GM10266 (cell line): ENCODE results near the gene NSG2.

Experiments used
- DNase-seq: peaks from one replicate; pipeline ENCODE4 v3.0.0; 2012; ENCODE audit errors: extremely low spot score
- TF ChIP-seq, protein P1 (sequence below): IDR thresholded peaks from 2 replicates; pipeline ENCODE4 v1.5.1; 2012; ENCODE audit warnings: mild to moderate bottlenecking, low read depth; ENCODE audit not compliant: control insufficient read depth, insufficient read depth; ENCODE audit errors: missing control alignments

The NSG2 gene

DNA sequence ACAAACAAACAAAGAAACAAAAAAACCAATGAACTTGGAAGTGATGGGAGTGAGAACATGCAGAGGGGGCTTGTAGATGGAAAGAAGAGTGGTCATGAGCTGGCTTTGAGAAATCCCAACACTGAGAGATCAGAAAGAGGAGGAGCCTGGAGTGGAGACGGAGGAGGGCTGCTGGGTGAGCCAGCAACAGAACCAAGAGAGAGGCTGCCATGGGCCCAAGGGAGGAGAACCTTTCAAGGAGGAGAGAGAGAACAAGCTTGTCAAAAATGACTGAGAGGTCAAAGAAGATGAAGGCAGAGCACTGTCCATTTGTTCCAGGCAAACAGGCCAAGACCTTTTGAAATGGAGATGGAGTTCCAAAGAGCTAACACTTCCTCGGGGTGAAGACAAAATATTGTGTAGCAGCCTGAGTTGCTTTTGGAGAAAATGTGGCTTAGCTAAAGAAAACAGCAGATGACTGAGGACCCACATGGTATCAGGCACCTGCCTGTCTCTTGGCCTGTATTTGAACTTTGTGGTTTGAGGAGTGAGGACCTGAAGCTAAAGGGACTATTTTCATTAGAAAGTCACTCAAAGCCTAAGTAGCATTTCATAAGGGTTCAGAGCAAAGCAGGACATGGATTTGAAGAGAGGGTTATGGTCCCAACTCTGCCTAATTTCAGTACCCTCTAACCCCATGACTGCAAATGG is 13.1 kb downstream of the NSG2 start:
- TF ChIP-seq, protein P1, sequence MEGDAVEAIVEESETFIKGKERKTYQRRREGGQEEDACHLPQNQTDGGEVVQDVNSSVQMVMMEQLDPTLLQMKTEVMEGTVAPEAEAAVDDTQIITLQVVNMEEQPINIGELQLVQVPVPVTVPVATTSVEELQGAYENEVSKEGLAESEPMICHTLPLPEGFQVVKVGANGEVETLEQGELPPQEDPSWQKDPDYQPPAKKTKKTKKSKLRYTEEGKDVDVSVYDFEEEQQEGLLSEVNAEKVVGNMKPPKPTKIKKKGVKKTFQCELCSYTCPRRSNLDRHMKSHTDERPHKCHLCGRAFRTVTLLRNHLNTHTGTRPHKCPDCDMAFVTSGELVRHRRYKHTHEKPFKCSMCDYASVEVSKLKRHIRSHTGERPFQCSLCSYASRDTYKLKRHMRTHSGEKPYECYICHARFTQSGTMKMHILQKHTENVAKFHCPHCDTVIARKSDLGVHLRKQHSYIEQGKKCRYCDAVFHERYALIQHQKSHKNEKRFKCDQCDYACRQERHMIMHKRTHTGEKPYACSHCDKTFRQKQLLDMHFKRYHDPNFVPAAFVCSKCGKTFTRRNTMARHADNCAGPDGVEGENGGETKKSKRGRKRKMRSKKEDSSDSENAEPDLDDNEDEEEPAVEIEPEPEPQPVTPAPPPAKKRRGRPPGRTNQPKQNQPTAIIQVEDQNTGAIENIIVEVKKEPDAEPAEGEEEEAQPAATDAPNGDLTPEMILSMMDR, result no peak
- DNase-seq, result no peak

DNA sequence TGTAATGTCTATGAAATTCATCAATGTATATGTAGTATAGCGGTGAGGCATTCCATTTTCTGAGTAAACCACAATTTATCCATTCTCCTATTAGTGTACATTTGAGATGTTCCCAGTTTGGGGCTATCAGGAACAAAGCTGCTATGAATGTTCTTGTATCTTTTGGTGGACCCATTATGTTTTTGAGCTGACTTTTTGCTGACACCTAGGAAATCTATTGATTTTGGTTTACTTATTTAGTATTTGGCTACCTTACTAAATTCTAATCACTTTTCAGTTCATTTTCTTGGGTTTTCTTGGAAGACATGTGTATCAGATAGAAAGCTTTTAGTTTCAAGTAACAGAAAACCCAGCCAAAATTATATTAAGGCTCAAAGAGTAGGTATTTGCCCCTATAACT is 13.7 kb downstream of the NSG2 start:
- TF ChIP-seq, protein P1, result no peak
- no peak for DNase-seq

DNA sequence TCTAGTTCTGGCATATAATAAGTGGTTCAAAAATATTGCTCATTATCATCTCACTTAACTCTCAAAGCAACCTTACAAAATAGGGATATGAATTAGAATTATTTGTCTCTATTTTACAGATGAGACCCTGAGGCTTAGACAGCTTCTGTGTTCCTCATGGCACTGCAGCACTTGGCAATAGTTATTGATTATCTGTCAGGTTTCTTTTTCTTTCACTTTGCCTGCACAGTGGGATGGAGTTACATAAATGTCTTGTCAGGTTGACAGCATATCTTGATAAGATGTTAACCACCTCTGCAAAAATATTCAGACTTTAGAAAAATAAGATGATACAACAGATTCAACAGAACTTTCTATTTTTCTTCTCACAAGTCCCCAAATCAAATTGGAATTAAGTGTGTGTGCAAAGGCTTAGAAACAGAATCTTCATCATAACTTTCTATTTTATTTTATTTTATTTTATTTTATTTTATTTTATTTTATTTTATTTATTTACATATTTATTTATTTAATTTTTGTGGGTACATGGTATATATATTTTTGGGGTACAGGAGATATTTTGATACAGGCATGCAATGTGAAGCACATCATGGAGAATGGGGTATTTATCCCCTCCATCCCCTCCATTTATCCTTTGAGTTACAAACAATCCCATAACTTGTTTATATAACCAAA is 17.7 kb downstream of the NSG2 start:
- TF ChIP-seq, protein P1, result no peak
- DNase-seq, result no peak

DNA sequence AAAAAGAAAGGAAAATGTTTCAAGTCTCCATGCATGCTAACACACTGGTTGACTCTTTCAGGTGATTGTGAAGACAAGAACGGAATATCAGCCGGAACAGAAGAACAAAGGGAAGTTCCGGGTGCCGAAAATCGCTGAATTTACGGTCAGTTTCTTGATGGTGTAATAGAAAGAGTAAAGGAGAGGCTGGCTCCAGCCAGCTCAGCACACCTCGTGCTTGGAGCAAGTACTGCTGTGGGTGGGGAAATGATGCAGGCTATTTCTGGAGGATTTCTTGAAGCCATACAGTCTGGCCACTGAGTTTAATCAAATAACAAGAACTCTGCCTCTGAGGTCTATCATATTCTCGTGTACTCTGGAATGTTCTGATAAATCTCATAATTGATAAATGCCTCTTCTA is 18.7 kb downstream of the NSG2 start:
- TF ChIP-seq, protein P1, result no peak
- DNase-seq, result no peak

DNA sequence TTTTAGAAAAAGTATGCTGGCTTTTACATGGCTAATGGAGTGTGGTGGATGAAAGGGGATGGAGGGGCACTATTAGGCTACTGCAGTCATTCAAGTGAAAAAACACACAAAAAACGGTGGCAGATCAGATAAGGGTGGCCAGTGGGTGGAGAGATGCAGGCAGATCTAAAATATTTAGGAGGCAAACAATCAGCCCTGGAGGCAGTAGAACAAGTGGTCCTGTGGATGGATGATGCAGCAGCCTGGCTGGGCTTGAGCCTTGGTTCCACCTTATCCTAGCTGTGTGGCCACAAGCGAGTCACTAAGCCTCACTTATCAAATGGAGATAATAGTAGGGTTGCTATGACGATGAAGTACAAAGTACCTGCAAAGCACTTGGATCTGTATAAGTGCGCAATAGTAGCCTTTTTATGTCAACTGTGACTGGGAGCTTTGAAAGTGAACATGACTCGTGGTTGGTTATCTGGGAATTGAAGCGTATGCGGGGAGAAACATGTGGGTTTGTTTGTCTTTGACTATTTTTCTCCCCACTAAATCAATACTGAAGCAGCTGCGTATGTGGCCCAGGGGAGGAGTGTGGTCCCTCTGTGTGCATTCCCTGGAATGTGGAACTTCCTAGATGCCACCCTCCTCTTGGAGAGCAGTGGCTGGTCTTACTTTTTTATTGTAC is 20.2 kb downstream of the NSG2 start:
- DNase-seq, result no peak
- TF ChIP-seq, protein P1, result no peak

DNA sequence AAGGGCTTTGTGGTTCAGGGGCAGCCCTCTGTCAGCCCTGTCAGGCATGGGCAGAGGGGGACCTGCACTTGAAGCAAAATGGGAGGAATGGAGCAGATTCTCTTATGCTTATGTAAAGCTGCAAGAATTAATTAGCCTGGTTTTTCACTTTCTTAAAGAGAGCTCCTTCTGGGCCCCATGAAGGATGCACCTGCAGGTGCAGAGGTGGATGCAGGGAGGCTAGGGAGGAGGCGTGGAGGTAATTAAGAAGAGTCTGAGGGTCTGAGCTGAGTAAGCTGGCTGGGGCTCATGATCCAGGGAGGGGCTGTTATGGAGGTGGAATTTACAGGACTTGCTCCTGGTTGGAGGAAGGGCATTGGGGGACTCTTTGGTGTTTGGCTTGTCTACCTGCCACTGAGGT is 22.0 kb downstream of the NSG2 start:
- DNase-seq, result no peak
- TF ChIP-seq, protein P1, result no peak

DNA sequence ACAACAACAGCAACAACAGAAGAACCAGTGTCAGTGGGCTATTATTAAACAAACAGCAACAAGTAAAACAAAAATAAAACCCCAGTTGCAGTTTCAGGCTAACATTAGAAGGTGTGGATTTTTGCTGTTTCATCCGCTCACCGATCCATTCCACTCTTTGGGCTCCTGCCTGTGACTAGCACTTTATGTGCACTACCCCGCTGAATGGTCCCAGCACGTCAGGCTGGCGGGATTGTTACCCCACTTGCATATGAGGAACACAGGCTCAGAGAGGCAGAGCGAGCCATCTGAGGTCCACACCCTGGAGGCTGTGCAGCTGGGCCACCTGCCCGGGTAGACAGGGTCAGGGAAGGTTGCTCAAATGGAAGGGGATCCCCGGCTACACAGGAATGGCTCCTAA is 26.0 kb downstream of the NSG2 start:
- no peak for DNase-seq
- TF ChIP-seq, protein P1, result no peak
